ENCODE measurements around the gene FOXP4.

Gene FOXP4

DNA sequence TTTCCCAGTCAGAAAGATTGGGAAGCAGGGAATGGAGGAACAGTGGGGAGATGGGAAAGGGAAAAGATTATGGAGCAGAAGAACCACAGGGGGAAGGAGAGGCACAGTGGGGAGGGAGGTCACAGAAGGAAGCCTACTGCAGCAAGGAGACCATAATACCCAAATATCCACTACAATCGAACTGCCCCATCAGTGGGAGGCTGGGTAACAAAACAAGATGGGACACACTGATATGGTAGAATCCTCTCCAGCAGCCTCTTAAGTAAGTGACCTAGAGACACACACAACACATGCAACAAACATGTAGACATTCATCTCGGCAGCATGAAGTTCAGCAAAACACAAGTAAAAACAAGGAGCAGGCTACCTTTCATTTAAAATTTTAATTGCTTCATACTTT, 4.8 kb upstream of the FOXP4 start:
- ChIA-PET POLR2A (no interaction called here), CTCF (interaction anchor here (1.7 kb wide), 1 partner anchor 30 kb away, joined by 3 read pairs; no protein-coding TSS in a partner anchor)
- no peak for DNase-seq (ENCODE audit: low read depth, low spot score)
- TF ChIP-seq, protein P1, sequence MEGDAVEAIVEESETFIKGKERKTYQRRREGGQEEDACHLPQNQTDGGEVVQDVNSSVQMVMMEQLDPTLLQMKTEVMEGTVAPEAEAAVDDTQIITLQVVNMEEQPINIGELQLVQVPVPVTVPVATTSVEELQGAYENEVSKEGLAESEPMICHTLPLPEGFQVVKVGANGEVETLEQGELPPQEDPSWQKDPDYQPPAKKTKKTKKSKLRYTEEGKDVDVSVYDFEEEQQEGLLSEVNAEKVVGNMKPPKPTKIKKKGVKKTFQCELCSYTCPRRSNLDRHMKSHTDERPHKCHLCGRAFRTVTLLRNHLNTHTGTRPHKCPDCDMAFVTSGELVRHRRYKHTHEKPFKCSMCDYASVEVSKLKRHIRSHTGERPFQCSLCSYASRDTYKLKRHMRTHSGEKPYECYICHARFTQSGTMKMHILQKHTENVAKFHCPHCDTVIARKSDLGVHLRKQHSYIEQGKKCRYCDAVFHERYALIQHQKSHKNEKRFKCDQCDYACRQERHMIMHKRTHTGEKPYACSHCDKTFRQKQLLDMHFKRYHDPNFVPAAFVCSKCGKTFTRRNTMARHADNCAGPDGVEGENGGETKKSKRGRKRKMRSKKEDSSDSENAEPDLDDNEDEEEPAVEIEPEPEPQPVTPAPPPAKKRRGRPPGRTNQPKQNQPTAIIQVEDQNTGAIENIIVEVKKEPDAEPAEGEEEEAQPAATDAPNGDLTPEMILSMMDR (IDR thresholded peaks at IDR 0.05; ENCODE audit: insufficient read depth, low read length, missing control alignments): no peak
- H3K4me3 ChIP-seq (ENCODE audit: low read depth, low read length): no peak overlapping the region

DNA sequence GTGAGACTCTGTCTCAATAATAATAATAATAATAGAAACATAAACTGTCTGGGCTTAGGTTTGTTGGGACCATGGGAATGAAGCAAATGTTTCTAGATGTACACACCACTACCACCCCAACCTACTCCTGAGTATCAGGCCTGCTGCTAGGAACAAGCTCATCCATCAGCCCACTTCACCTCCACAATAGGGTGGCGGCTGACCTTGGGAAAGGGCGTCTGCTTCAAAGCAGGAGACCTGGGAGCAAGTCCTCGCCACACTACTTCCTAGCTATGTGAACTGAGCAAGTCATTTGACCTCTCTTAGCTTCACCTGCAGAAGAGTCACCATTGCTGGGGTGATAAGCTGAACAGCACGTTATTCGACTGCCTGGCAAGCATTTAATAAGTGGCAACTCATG, 3.1 kb upstream of the FOXP4 start:
- no peak for DNase-seq (ENCODE audit: low read depth, low spot score)
- ChIA-PET CTCF (interaction anchor here (1.7 to 1.8 kb wide), 2 partner anchors 28 to 117 kb away, joined by 3 to 8 read pairs; no protein-coding TSS in a partner anchor), POLR2A (no interaction called here)
- H3K4me3 ChIP-seq (ENCODE audit: low read depth, low read length): no peak overlapping the region
- TF ChIP-seq, protein P1 (IDR thresholded peaks at IDR 0.05; ENCODE audit: insufficient read depth, low read length, missing control alignments): no peak

DNA sequence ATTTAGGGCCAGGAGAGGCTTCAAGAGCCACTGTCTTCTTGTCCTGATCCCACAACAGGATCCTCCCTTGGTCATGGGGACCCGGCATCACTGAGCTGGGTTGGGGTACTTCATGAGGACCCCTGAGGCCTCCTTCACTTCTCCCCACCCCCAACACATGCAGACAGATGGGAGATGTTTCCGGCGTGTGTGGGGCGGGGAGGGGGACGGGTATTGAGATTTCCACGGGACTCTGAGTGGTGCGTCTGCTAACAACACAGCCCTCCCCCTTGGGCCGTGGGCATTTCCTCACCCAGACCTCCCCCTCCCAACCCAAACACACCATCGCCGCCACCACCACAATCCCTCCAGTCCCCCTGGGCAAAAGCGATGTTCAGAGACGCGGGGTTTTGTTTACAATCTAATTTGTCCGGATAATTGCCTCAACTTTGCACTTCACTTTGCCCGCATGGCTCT, 906 bp upstream of the FOXP4 start:
- TF ChIP-seq, protein P1 (IDR thresholded peaks at IDR 0.05; ENCODE audit: insufficient read depth, low read length, missing control alignments): no peak
- DNase-seq (ENCODE audit: low read depth, low spot score): no peak
- ChIA-PET CTCF (interaction anchor here (1.2 to 1.4 kb wide), 2 partner anchors 34 to 121 kb away, joined by 3 to 5 read pairs; no protein-coding TSS in a partner anchor), POLR2A (no interaction called here)
- peak overlapping the region; percentile 83 for H3K4me3 ChIP-seq (ENCODE audit: low read depth, low read length)

DNA sequence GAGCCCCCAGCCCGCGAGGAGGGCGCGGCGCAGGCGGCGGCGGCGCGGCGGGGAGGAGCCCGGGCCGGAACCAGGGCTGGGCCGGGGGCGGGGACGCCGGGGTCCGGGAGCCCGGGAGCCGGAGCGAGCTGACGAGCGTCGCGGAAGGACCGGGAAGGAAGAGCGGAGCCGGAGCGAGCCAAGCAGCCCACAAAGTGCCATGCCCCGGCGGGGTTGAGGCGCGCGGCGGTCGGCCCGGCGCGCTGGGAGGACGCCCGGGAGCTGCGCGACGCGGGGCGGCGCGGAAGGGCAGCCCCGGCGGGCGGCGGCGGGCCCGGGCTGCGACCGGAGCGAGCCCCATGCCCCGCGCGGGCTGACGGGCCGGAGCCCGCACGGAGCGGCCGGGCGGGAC, 289 bp downstream of the FOXP4 start:
- no peak for DNase-seq (ENCODE audit: low read depth, low spot score)
- ChIA-PET POLR2A (no interaction called here), CTCF (interaction anchor here (0.9 to 1.4 kb wide), 2 partner anchors 34 to 122 kb away, joined by 3 read pairs; no protein-coding TSS in a partner anchor)
- peak overlapping the region; percentile 83 for H3K4me3 ChIP-seq (ENCODE audit: low read depth, low read length)
- TF ChIP-seq, protein P1 (IDR thresholded peaks at IDR 0.05; ENCODE audit: insufficient read depth, low read length, missing control alignments): no peak

DNA sequence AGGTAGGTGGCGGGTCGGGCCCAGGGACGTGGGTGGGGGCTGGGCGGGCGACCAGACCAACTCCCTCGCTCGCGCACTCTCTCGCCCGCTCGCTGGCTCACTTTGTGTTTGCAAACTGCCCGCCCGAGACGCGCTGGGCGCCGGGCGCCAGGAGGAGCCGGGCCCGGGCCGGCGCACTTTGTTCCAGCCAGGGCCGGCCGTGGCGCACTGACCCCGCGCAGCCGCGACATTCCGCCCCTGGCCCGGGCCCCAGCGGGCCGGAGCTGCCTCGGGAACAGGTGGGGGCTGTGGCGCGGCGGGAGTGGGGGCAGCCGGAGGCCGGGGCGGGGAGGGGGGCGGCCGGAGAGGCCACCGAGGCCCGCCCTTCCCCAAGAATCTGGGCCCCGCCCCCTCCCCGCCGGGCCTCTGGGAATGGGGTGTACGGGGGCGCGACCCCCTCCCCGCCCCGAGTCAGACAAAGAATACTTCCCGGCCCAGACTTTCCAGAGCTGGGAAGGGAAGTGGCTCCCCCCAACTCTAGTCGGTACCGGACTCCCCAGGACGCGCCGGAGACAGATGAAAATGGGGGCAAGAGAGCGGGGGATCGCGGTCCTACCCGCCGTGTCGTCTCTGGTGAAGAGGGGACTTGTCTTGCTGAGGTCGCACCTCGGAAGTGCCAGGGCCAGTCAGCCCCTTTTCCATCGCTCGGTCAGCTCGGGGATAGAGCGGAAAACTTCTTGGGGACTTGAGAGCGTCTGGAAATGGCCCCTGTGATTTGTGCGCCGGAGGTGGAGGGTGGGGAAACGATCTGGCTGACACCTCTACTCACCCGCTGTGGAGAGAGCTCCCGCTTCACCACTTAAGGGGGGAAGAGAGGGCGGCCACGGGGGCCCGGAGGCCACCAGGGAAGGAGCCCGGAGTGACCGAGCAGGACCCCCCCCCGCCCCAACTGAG, 951 bp downstream of the FOXP4 start:
- ChIA-PET CTCF (interaction anchor here (0.7 to 1.7 kb wide), 6 partner anchors 9 to 179 kb away, joined by 3 to 7 read pairs (median 4); no protein-coding TSS in a partner anchor), POLR2A (no interaction called here)
- TF ChIP-seq, protein P1 (IDR thresholded peaks at IDR 0.05; ENCODE audit: insufficient read depth, low read length, missing control alignments): no peak
- peak overlapping the region; percentile 83 for H3K4me3 ChIP-seq (ENCODE audit: low read depth, low read length)
- no peak for DNase-seq (ENCODE audit: low read depth, low spot score)

DNA sequence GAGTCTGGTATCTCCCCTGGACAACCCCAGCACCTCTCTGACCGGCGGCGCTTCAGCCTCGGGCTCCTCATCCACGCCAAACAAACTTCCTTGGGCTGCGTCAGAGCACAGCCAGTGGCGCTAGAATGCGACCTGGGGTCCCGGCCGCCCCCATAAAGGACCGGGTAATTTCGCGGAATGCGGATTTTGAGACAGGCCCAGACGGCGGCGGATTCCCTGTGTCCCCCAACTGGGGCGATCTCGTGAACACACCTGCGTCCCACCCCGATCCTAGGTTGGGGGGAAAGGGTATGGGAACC, 1.6 kb downstream of the FOXP4 start:
- TF ChIP-seq, protein P1 (IDR thresholded peaks at IDR 0.05; ENCODE audit: insufficient read depth, low read length, missing control alignments): no peak
- ChIA-PET CTCF (interaction anchor here (0.7 to 1.7 kb wide), 4 partner anchors 9 to 180 kb away, joined by 3 to 7 read pairs (median 4); no protein-coding TSS in a partner anchor), POLR2A (no interaction called here)
- no peak for DNase-seq (ENCODE audit: low read depth, low spot score)
- peak overlapping the region; percentile 83 for H3K4me3 ChIP-seq (ENCODE audit: low read depth, low read length)

All from AG04449 (cell line).